ENCODE data around the gene BRD3.
A peak's percentile ranks its signal among the peaks of the same experiment; 100 is the strongest.

Gene BRD3

DNA sequence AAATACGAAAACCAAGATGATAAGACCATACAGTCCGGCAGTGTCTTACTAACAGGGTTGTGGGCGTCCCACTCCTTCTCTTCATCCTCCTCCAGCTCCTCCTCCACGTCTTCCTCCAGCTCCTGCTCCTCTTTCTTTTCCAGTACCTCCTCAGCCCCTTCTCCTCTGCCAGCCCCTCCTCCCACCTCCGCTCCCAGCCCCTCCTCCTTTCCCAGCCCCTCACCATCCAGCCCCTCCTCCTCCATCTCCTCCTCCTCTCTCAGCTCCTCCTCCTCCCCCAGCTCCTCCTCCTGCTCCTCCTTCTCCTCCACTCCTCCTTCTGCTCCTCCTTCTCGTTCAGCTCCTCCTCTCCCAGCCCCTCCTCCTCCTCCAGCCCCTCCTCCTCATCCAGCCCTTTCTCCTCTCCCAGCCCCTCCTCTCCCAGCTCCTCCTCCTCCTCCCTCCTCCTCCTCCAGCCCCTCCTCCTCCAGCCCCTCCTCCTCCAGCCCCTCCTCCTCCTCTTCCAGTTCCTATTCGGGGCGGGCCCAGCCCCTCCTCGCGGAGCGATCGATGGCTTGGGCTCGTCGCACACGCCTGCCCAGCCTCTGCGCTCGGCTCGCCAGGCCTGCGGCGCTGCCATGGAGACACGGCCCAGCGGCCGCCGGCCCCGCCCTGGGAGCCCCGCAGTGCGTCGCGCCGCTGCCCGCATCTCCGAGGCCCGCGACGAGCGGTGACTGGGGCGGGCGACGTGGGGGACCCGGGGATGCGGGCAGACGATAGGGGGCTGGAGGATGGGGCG lies 42.8 kb downstream of the BRD3 start, which contains the start of gene BRD3OS:
Gene BRD3OS (plus strand): TSS at position 654 of the 778 bp plus-strand sequence. CDS start 1,267 bp downstream, outside the sequence.
- peak; percentile 95 for DNase-seq (ENCODE audit: low read depth)

DNA sequence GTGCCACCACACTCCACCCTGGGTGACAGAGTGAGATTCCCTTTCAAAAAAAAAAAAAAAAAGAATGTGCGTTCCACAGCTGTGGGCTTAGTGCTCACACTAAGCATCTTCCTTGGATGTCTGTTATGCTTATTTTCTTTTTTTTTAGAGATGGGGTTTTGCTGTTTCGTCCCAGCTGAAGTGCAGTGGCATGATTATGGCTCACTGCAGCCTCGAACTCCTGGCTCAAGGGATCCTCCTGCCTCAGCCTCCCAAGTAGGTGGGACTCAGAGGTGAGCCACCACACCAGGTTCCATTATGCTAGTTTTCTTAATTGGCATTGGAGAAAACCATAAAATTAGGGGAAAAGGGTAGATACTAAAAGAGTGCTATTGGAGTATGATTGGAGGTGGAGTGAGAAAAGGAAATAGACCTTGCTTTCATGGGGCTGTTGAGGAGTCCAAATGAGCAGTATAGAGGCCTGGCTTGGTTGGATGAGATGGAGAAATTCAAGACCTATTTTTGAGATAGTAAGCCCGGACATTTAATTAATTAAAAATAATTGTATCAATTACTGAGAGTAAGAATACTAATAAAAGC lies 43.5 kb downstream of the BRD3 start:
- no peak for DNase-seq (ENCODE audit: low read depth)

DNA sequence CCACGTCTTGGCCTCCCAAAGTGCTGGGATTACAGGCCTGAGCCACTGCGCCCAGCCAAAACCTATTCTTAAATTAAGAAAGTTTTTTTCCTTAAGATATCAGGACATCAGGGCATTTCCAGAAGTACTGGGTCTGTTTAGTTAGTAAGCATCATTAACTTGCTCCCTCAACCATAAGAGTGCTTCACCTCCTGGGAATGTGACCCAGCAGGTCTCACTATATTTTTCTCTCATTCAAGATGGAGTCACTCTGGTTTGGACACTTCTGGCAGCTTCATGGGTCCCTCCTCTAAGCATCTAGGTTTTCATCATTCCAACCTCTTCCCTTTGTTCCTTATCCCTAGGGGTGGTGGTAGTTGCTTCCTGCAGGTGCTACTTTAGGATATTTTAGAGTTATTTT lies 52.9 kb downstream of the BRD3 start:
- no peak for DNase-seq (ENCODE audit: low read depth)

DNA sequence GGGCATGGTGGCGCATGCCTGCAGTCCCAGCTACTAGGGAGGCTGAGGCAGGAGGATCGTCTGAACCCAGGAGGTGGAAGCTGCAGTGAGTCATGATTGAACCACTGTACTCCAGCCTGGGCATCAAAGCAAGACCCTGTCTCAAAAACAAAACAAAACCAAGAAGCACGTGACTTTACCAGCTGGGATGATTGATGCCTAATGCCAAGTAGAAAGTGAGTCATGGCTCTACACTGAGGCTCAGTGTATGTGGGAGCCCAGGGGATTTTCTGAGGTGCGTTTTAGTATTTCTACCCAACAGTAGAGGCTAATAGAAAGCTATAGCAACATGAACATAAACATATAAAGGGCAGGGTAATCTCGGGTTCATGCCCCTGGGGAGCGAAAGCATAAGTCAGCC lies 56.4 kb downstream of the BRD3 start:
- DNase-seq (ENCODE audit: low read depth), result no peak

DNA sequence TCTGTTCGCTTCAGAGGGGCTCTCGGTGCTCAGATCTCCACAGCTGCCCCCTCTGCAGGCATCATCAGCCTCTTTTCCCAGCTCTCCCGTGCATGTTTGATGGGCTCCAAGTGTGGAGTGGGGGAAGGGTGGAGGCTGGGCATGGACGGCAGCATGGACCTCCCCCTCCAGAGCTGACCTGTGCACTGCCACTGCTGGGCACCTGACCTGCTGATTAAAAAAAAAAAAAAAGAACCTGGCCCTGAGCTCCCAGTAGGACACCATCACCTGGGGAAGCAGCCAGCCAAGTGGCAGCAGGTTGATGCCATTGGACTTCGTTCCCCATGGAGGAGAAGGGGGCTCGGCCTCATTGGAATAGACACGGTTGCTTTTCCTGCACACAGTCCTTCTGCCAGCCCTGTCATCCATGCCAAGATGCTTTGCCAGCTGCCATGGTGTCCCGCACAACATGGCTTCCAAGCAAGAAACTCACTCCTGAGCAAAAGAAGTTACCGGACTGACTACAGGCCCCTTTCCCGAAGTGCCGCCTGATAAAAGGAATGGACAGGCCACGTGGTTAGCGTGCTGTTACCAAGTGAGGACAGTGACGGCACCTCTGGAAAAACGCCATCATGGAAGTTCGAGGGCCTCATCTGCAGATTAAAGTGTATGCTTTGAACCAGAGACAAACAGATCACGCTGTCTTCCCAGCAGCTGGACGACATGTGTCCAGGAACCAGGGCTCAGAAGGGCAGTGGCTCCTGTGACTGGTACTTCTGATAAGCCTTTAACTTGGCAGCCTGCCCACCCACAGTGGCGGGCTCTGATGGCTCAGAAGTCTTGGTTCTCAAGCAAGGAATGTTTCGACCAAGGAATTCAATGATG lies 57.3 kb downstream of the BRD3 start:
- no peak for DNase-seq (ENCODE audit: low read depth)

DNA sequence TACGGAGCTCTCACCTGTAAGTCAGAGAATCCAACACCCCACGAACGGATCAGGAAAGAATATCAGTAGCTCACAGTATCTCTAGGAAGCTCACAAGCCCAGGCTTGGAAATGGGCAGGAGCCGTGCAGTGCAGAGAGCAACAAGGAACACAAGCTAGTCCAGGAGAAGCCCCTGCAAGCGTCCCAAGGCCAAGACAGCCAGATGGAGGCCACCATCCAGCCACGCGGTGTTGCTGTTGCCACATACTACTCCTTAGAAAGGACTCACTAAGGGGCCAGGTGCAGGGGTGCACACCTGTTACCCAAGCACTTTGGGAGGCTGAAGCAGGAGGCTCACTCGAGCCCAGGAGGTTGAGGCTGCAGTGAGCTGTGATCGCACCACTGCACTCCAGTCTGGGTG lies 60.3 kb downstream of the BRD3 start:
- DNase-seq (ENCODE audit: low read depth), result no peak

DNA sequence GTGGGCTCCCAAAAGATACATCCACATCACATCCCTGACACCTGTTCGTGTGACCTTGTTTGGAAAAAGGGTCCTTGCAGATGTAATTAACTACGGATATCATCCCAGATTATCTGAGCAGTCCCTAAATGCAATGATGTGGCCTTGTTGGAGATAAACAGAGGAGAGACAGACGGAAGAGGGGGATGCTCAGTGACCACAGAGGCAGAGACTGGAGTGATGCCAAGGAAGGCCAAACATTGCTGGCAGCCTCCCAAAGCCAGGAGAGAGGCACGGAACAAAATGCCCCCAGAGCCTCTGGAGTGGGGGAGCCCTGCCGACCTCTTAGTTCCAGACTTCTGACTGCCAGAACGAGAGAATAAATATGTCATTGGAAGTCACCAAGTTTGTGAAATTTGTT lies 60.7 kb downstream of the BRD3 start:
- DNase-seq (ENCODE audit: low read depth), result no peak

DNA sequence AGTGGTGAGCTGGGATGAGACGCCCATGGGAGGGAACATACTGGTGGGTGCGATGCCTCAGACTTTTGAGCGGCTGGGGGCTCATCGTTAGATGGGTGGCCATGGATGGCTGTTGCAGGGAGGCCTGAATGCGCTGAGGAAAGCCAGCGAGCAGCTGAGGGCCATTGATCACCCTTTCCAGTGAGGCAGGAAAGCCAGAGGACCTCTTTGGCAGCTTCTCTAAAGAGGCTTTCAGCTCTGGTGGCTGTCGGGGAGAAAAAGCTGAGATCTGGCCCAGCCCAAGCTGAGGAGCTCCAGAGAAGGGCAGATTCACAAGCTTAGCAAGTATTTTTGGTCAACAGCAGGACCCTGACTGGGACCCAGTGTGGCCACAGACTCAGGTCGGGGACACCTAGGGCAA lies 62.4 kb downstream of the BRD3 start:
- DNase-seq (ENCODE audit: low read depth), result no peak

DNA sequence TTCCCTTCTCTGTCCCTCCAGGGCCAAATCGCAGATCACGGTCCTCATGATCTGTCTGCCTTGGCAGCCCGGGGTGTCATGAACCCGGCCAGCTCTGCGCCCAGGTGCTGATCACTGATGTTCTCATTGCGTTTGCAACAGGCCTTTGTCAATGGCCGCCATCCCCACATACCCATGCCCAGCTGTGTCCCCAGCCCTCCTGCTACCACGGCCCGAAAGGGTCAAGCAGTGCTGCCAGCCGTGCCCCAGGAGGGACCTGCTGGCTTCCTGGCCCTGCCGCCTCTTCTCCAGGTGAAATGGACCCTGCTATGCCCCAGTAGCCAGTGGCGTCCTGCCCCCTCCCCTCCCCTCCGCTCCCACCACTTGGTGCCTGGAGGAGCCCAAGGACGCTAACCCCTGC lies 62.9 kb downstream of the BRD3 start:
- no peak for DNase-seq (ENCODE audit: low read depth)

DNA sequence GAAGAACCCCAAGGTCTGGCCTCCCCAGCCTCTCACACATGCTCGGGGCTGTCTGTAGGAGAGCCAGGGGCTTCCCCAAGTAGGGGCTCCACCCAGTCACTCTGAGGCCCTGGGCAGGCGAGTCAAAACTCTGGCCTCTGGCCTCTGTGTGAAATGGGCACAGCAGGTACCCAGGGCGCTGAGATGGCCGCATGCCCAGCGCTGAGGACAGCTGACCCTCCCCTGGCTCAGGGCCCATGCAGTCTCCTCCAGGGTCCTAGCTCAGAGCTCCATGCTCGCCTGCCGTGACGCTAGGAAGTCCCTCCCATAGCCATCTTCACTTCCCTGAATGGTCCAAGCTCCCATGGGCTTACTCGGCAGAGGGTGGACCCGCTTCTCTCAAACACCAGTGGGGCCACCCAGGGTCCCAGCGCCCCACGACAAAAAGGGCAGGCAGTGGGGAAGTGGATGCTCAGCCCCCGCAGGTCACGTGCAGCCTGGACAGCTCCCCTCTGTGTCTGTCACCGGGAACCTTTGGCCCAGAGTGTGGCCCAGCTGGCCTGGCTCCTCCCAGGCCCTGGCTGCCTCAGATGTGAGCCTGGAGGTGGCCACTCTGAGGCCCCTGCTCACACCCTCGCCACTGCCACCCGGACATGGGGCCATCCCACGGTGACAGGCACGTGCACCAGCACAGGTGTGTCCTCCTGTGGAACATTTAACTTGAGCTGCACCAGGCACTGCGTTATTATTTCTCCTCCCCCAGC lies 63.5 kb downstream of the BRD3 start:
- no peak for DNase-seq (ENCODE audit: low read depth)

DNA sequence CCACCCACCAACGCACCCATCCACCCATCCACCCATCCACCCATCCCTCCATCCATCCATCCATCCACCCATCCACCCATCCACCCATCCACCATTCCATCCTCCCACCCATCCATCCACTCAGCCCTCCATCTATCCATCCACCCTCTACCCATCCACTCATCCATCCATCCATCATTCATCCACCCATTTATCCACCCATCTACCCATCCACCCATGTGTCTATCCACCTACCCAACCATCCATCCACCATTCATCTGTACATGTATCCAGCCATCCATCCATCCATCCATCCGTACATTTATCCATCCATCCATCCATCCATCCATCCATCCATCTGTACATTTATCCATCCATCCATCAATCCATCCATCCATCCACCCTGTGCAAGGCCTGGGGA lies 64.6 kb downstream of the BRD3 start:
- DNase-seq (ENCODE audit: low read depth), result no peak

DNA sequence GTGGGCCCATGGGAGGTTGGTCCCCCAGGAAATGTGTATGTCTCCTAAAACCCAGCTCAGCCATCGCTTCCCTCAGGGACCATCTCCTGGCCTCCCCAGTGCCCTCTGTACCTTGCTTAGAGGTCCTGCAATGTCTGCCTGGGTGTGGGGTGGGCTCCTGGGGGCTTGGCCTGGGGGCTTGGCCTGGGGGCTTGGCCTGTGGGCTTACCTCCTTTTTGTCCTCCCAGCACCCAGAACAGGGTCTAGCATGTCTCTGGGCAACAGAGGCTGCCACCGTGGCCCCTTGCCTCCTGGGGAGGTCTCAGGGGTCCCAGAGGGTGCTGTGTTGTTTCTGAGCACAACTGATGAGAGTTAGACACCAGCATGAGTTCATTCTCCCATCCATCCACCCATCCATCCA lies 65.0 kb downstream of the BRD3 start:
- no peak for DNase-seq (ENCODE audit: low read depth)

DNA sequence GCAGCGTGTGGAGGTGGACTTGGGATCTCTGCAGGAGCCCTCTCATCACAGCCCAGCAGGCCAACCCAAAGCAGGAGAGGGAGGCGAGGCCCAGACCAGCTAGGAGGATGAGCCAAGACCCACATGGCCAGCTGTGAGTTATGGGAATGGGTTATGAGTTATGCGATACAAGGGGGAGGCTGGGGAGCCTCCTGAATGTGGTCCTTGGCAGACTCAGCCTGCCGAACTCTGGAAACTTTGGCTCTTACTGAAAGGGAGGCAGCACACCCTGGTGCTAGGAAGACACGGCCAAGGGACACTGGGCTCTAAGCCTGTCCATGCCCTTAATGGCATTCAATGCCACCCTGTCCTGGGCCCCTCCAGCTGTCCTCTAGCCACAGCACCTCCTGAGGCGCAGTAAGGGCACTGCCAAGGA lies 68.0 kb downstream of the BRD3 start:
- DNase-seq (ENCODE audit: low read depth), result no peak

DNA sequence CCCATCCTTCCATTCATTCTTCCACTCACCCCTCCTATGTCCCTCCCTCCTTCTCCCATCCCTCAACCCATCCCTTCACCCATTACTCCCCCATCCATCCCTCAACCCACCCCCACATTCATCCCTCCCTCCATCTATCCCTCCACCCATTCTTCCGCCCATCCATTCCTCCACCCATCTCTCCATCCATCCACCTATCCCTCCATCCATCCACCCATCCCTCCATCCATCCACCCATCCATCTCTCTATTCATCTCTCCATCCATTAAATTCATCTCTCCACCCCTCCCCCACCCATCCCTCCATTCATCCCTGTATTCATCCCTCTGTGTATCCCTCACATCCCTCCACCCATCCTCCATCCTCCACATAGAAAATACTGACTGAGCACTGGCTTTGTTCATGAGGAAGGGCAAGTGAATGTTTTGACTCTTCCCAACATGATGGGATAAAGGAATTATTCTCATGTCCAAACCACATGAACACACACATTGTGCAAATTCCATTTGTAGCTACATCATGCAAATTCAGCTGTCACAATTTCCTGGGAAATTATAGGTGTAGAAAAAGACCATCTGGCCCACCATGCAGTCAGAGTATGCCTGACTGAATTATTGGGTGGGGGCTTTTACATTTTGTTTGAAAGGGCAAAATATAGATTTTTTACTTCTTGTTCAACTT lies 68.8 kb downstream of the BRD3 start:
- DNase-seq (ENCODE audit: low read depth), result no peak

DNA sequence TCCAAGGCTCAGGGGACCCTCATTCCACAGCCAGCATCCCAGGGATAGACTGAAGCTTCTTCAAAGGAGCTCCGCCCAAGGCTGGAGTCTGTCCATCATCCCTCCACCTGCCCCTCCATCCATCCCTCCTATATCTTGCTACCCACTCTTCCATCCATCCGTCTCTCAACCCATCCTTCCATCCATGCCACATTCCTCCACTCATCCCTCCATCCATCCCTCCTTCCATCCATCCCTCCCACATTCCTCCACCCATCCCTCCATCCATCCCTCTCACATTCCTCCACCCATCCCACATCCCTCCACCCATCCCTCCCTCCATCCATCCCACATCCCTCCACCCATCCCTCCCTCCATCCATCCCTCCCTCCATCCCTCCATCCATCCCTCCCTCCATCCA lies 70.2 kb downstream of the BRD3 start:
- DNase-seq (ENCODE audit: low read depth), result no peak

DNA sequence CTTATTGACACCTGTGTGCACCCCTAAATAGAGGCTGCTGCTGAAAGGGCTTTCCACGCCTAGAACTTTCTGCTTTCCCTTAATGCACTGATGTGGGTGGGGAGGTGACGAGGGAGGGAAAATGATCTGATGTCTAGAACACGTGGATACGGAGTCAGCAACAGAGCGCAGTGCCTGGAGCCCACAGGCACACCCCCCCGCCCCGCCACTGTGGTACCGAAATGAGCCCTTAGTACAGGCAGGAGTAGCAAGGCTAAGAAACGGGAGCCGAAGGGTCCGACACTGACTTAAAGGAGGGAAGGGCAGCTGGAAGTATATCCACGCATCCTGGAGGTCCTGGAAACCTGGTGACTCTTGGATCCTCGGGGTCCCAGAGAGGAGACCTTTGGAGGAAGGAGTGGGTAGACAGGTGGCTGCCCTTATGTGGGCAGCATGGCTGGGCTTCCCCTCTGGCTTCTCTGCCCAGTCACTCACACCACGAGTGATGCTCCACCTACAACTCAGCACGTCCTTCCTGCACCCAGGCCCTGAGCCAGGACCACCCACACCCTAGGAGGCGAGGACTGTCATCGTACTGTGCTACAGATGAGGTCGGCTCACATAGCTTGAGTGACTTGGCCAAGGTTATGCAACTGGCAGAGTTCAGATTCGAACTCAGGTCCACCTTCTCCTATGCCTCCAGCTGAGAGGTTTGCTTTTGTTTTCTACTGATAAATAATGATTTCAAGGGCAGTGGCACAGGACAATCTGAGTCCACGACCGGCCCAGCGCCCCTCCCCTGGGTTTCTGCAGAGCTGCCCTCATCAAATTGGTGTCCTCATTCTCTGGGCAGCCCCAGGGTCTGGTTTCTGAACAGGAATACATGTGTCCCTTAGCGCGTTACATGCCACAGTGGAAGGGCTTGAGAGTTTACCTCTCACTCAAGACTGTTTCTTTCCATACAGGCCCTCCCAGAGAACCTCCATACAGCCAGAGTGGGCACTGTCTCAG lies 71.0 kb downstream of the BRD3 start:
- DNase-seq (ENCODE audit: low read depth), result no peak

DNA sequence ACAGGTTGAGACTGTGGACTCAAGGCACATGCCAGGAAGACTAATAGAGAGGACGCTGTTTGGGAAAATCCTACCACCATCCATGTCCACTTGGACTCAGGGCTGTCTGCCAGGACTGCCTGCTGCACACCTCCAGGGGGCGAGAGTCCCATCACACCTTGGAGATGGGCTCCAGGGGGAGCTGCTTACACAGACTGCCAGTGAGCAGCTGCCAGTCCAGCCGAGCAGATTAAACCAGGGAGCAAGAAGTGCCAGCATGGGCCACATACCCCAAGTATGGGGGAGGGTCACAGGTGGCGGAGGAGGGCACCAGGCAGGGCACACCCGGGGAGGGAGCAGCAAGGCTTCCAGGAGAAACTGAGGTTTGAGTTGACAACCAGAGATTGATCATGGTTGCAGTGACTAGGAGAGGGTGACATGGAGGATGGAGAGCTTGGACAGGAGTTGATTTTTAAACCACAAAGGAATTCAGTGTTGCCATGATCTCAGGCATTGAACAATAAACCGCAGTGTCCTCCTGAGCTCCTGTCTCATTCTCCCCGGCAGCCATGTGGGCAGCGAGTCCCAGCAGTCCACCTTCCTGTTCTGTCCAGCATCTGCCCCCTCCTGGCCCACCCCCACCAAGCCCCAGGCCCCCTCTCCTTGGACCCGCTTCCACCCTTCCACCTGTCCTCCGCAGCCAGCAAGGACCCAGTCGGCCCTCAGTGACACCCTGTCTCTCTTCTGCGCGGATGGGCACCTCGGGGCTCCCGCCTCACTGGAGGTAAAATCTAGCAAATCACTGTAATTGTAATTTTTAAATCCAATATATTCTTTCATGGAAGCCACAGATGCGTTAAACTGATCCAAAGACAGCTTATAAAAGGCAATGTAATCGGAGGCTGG lies 72.6 kb downstream of the BRD3 start:
- DNase-seq (ENCODE audit: low read depth), result no peak

DNA sequence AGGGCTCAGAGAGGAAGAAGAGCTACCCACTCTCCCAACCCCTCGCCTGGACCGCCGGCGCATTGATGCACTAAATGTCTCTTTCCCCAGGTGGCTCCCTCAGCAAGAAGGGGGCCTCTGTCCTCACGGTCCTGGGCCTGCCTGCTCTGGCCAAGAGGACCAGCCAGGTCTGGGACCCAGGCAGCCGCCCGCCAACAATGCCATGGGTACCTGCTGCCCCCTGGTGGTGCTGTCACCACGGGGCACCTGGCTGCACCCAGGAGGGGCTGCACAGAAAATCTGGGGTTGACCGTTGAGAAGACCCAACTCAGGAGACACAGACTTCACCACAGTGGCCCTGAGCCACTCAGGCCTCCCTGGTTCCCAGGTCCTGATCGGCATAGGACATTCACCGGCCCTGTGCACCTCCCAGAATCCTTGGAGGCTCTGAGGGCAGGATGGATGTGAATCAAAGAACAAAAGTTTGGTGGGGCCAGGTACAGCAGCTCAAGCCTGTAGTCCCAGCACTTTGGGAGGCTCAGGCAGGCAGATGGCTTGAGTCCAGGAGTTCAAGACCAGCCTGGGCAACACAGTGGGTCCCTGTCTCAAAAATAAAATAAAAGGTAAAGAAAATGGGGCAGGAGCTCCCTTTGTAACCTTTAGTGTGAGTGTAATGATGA lies 73.3 kb downstream of the BRD3 start:
- DNase-seq (ENCODE audit: low read depth), result no peak

Measured in HS-5 (cell line).